H9 (cell line): ENCODE data around the gene BCL11B. TPM values are rescaled to one million over a fixed set of nuclear protein-coding genes. Genes with fewer than 3 reads are reported as not detected.

Experiments
- DNase-seq: peaks from one replicate; pipeline ENCODE4 v3.0.0-alpha.2; 2017
- H2AFZ ChIP-seq: one replicate; pipeline ENCODE4 v1.6.1; 2013; ENCODE audit warnings: mild to moderate bottlenecking, low read length, control low read depth, moderate library complexity
- H2AK5ac ChIP-seq: 2 replicates; pipeline ENCODE4 v1.6.1; 2013; ENCODE audit warnings: low read length, control low read depth, mixed read lengths; ENCODE audit not compliant: insufficient read length
- H2BK120ac ChIP-seq: one replicate; pipeline ENCODE4 v1.6.1; 2013; ENCODE audit warnings: low read depth, mild to moderate bottlenecking, low read length, control low read depth, inconsistent platforms; ENCODE audit not compliant: poor library complexity, severe bottlenecking
- H2BK12ac ChIP-seq: 2 replicates; pipeline ENCODE4 v1.6.1; 2013; ENCODE audit warnings: low read length, control low read depth, mixed read lengths, low read depth; ENCODE audit not compliant: insufficient read length
- H2BK15ac ChIP-seq: 2 replicates; pipeline ENCODE4 v1.6.1; 2013; ENCODE audit warnings: low read depth, low read length, control low read depth
- H2BK20ac ChIP-seq: one replicate; pipeline ENCODE4 v1.6.1; 2013; ENCODE audit warnings: low read depth, mild to moderate bottlenecking, low read length, control low read depth, inconsistent platforms; ENCODE audit not compliant: poor library complexity, severe bottlenecking
- H2BK5ac ChIP-seq: 2 replicates; pipeline ENCODE4 v1.6.1; 2013; ENCODE audit warnings: low read length, control low read depth, mixed read lengths; ENCODE audit not compliant: insufficient read length
- H3K14ac ChIP-seq: 2 replicates; pipeline ENCODE4 v1.6.1; 2013; ENCODE audit warnings: low read length, control low read depth; ENCODE audit not compliant: insufficient read depth
- H3K18ac ChIP-seq: 2 replicates; pipeline ENCODE4 v1.6.1; 2013; ENCODE audit warnings: low read depth, mild to moderate bottlenecking, mixed read lengths, low read length, control low read depth; ENCODE audit not compliant: insufficient read length
- H3K23ac ChIP-seq: 2 replicates; pipeline ENCODE4 v1.6.1; 2013; ENCODE audit warnings: low read length, control low read depth, mixed read lengths, low read depth; ENCODE audit not compliant: insufficient read length
- H3K23me2 ChIP-seq: 2 replicates; pipeline ENCODE4 v1.6.1; 2013; ENCODE audit warnings: low read depth, mild to moderate bottlenecking, mixed read lengths, low read length, control low read depth; ENCODE audit not compliant: insufficient read length, poor library complexity, severe bottlenecking
- H3K27ac ChIP-seq: 2 replicates; pipeline ENCODE4 v1.5.1; 2013; ENCODE audit warnings: low read length, control low read depth, mixed read lengths, low read depth; ENCODE audit not compliant: insufficient read length
- H3K27me3 ChIP-seq: 2 replicates; pipeline ENCODE4 v1.6.1; 2013; ENCODE audit warnings: low read length, control low read depth, inconsistent platforms; ENCODE audit not compliant: insufficient read depth
- H3K4ac ChIP-seq: 2 replicates; pipeline ENCODE4 v1.6.1; 2013; ENCODE audit warnings: low read depth, mild to moderate bottlenecking, control low read depth, inconsistent platforms, low read length, moderate library complexity
- H3K4me1 ChIP-seq: 2 replicates; pipeline ENCODE4 v1.6.1; 2013; ENCODE audit warnings: low read length, control low read depth, inconsistent platforms; ENCODE audit not compliant: insufficient read depth
- H3K4me2 ChIP-seq: 2 replicates; pipeline ENCODE4 v1.6.1; 2013; ENCODE audit warnings: low read length, control low read depth, mixed read lengths; ENCODE audit not compliant: insufficient read length, insufficient read depth
- H3K56ac ChIP-seq: 2 replicates; pipeline ENCODE4 v1.6.1; 2013; ENCODE audit warnings: low read depth, mild to moderate bottlenecking, mixed read lengths, low read length, control low read depth; ENCODE audit not compliant: insufficient read length
- H3K79me1 ChIP-seq: 2 replicates; pipeline ENCODE4 v1.6.1; 2013; ENCODE audit warnings: low read depth, mild to moderate bottlenecking, moderate library complexity, low read length, control low read depth, inconsistent platforms; ENCODE audit not compliant: insufficient read depth, poor library complexity, severe bottlenecking
- H3K79me2 ChIP-seq: 2 replicates; pipeline ENCODE4 v1.6.1; 2013; ENCODE audit warnings: low read length, control low read depth, inconsistent platforms; ENCODE audit not compliant: insufficient read depth
- H3K9ac ChIP-seq: 2 replicates; pipeline ENCODE4 v1.6.1; 2013; ENCODE audit warnings: low read length, control low read depth, mixed read lengths; ENCODE audit not compliant: insufficient read length; ENCODE audit errors: extremely low read depth
- H3K9me3 ChIP-seq: one replicate; pipeline ENCODE4 v1.6.1; 2013; ENCODE audit warnings: low read depth, low read length, inconsistent platforms; ENCODE audit not compliant: control insufficient read depth
- H3T11ph ChIP-seq: one replicate; pipeline ENCODE4 v1.6.1; 2013; ENCODE audit warnings: mild to moderate bottlenecking, low read length, control low read depth, inconsistent platforms
- H4K20me1 ChIP-seq: one replicate; pipeline ENCODE4 v1.6.1; 2013; ENCODE audit not compliant: control insufficient read depth, insufficient read length, insufficient read depth
- H4K5ac ChIP-seq: 2 replicates; pipeline ENCODE4 v1.6.1; 2013; ENCODE audit warnings: low read depth, mild to moderate bottlenecking, mixed read lengths, low read length, control low read depth; ENCODE audit not compliant: insufficient read length
- H4K8ac ChIP-seq: replicated peaks from 2 replicates; pipeline ENCODE4 v1.6.1; 2013; ENCODE audit warnings: low read length, control low read depth, mixed read lengths, low read depth; ENCODE audit not compliant: insufficient read length
- H4K91ac ChIP-seq: 2 replicates; pipeline ENCODE4 v1.6.1; 2013; ENCODE audit warnings: low read depth, mild to moderate bottlenecking, moderate library complexity, mixed read lengths, low read length, control low read depth; ENCODE audit not compliant: insufficient read length
- H3K27ac Mint-ChIP-seq, 3 experiments: 2 replicates in 2 of 3; 3 replicates in 1 of 3; pipeline ENCODE4 v1.8.0; 2020 to 2021; ENCODE audit warnings: mixed read lengths in 3 of 3, mild to moderate bottlenecking in 1 of 3, moderate library complexity in 1 of 3
- H3K27me3 Mint-ChIP-seq: 2 replicates; pipeline ENCODE4 v1.8.0; 2021; ENCODE audit warnings: low read depth, mild to moderate bottlenecking, moderate library complexity, mixed read lengths
- H3K36me3 Mint-ChIP-seq, 3 experiments: 2 replicates in 2 of 3; 3 replicates in 1 of 3; pipeline ENCODE4 v1.8.0; 2020 to 2021; ENCODE audit warnings: low read depth in 3 of 3, mixed read lengths in 3 of 3; ENCODE audit not compliant: insufficient read depth in 1 of 3
- H3K4me1 Mint-ChIP-seq, 2 experiments: 2 replicates each; pipeline ENCODE4 v1.8.0; 2020; ENCODE audit warnings: mixed read lengths in 2 of 2
- H3K4me3 Mint-ChIP-seq, 2 experiments: 2 replicates in 1 of 2; 3 replicates in 1 of 2; pipeline ENCODE4 v1.8.0; 2020 to 2021; ENCODE audit warnings: mild to moderate bottlenecking in 2 of 2, mixed read lengths in 2 of 2, moderate library complexity in 1 of 2
- H3K9me3 Mint-ChIP-seq, 2 experiments: 2 replicates in 1 of 2; 3 replicates in 1 of 2; pipeline ENCODE4 v1.8.0; 2020; ENCODE audit warnings: mild to moderate bottlenecking in 2 of 2, mixed read lengths in 2 of 2, moderate library complexity in 1 of 2
- WGBS: extraction: QIAGEN DNeasy Blood & Tissue Kit; methylation state at CpG from one replicate; pipeline ENCODE4 v1.1.7; 2013; ENCODE audit warnings: missing lambda C conversion rate, low lambda C conversion rate, mixed read lengths; ENCODE audit not compliant: insufficient read length; ENCODE audit errors: extremely low coverage; 5-methylcytosine and 5-hydroxymethylcytosine counted together
- total RNA-seq: library from RNA; stranded (reverse); gene quantifications from 2 replicates; pipeline ENCODE4 v1.2.1, GENCODE V29; 2021
- TF ChIP-seq, protein P1 (sequence below): fragments of 200-600 bp; sonication (generic); conservative IDR thresholded peaks from 3 replicates; pipeline ENCODE4 v1.8.0; 2021; ENCODE audit warnings: antibody characterized with exemption, mild to moderate bottlenecking

Gene BCL11B
- total RNA-seq, 1 experiment from 2014 or later: 4.9 TPM

DNA sequence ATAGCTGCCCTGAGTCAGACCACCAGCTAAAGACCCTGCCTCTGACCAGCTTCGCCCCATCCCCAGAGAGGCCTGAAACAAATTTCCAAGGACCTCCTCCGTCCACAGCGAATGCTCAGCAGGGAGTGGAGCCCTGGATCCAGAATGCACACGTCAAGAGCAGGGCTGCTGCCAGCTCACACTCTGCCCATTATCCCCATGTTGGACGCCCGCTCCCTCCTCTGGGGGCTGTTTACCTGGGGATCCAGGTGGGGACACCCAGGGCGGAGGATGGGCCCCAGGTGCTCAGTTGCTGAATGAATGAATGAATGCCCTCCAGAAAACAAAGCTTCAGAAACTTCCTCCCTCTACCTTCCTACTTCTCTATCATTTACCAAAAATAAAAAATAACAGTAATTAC is 18.1 kb downstream of the BCL11B start:
- Histone ChIP-seq H3T11ph (no peak overlapping the region), H2BK12ac (no peak overlapping the region), H4K8ac (no peak overlapping the region), H3K9ac (no peak overlapping the region), H3K14ac (no peak overlapping the region), H3K27me3 (no peaks in the 10 kb centered on the region), H3K23me2 (no peaks in the 10 kb centered on the region), H2AFZ (no peak overlapping the region), H4K91ac (no peak overlapping the region), H2BK15ac (no peak overlapping the region), H3K27ac (no peak overlapping the region), H2AK5ac (no peak overlapping the region), H3K4ac (no peak overlapping the region), H4K5ac (no peak overlapping the region), H2BK5ac (no peak overlapping the region), H3K79me1 (no peaks in the 10 kb centered on the region), H3K9me3 (no peaks in the 10 kb centered on the region), H4K20me1 (peaks cover 2% of the 10 kb centered on the region), H2BK120ac (no peak overlapping the region), H3K4me1 (peaks cover 7% of the 10 kb centered on the region), H3K79me2 (peaks cover 5% of the 10 kb centered on the region; the same call in 1 of the 2 replicates), H3K56ac (no peak overlapping the region), H3K18ac (no peak overlapping the region), H3K23ac (no peak overlapping the region), H3K4me2 (no peak overlapping the region), H2BK20ac (no peak overlapping the region)
- Mint-ChIP-seq H3K27ac (no peak overlapping the region; a peak in 1 of 7 replicates), H3K4me3 (no peak overlapping the region), H3K9me3 (no peaks in the 10 kb centered on the region), H3K27me3 (no peaks in the 10 kb centered on the region; the same call in 1 of the 2 replicates), H3K4me1 (peaks cover 28 to 34% of the 10 kb centered on the region in 2 experiments), H3K36me3 (peaks cover 0 to 7% (median 2%) of the 10 kb centered on the region in 3 experiments; a peak in 2 of 7 replicates)
- WGBS: no CpG with 5 or more reads among the region's 7 CpGs
- no peak for DNase-seq
- TF ChIP-seq, protein P1, sequence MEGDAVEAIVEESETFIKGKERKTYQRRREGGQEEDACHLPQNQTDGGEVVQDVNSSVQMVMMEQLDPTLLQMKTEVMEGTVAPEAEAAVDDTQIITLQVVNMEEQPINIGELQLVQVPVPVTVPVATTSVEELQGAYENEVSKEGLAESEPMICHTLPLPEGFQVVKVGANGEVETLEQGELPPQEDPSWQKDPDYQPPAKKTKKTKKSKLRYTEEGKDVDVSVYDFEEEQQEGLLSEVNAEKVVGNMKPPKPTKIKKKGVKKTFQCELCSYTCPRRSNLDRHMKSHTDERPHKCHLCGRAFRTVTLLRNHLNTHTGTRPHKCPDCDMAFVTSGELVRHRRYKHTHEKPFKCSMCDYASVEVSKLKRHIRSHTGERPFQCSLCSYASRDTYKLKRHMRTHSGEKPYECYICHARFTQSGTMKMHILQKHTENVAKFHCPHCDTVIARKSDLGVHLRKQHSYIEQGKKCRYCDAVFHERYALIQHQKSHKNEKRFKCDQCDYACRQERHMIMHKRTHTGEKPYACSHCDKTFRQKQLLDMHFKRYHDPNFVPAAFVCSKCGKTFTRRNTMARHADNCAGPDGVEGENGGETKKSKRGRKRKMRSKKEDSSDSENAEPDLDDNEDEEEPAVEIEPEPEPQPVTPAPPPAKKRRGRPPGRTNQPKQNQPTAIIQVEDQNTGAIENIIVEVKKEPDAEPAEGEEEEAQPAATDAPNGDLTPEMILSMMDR: no peak
